ENCODE data around the gene DHRS1.

DNA sequence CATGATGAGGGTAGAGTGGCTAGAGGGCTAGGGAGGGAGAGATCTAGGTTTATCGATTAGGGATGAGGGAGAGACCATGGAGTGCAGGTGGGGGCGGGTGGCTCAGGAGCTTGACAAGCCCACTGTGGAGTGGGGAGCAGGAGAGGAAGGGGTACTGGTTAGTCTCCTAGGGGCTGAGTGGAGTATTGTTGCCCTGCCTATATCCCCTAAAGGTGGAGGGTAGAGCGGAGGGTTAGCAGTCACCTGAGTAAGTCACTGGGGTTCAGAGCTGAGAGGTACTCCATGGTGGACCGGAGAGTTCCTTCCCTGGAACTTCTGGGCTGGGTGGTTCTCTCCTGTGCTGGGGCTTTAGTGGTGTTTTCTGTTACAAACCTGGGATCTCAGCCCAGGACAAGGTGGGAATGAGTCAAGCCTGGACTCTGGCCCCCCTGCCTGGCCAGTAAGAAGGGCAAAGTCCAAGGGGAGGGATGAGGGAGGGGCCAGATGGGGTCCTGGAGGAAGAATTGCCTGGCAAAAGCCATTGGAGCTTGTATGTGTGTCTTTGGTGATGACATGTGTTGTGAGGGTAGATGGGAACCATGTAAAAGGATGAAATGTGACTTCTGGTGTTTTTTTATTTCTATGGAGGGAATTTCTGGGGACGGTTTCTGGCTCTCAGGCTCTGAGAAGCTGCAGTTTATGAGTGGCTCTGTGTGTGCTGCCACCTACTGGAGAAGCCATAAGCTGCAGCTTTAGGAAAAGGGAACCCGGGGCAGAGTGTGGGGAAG lies 8.2 kb upstream of the DHRS1 start, which contains the start of gene CIDEB:
- TF ChIP-seq, protein P1, sequence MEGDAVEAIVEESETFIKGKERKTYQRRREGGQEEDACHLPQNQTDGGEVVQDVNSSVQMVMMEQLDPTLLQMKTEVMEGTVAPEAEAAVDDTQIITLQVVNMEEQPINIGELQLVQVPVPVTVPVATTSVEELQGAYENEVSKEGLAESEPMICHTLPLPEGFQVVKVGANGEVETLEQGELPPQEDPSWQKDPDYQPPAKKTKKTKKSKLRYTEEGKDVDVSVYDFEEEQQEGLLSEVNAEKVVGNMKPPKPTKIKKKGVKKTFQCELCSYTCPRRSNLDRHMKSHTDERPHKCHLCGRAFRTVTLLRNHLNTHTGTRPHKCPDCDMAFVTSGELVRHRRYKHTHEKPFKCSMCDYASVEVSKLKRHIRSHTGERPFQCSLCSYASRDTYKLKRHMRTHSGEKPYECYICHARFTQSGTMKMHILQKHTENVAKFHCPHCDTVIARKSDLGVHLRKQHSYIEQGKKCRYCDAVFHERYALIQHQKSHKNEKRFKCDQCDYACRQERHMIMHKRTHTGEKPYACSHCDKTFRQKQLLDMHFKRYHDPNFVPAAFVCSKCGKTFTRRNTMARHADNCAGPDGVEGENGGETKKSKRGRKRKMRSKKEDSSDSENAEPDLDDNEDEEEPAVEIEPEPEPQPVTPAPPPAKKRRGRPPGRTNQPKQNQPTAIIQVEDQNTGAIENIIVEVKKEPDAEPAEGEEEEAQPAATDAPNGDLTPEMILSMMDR (IDR thresholded peaks at IDR 0.05), result peak; percentile 61 to 91 (median 80)
- no peak for TF ChIP-seq POLR2A (IDR thresholded peaks at IDR 0.05)

All from testis (tissue), 2 donors.